ENCODE data around the gene ACSM2B. TPM values are rescaled to one million over a fixed set of nuclear protein-coding genes. Genes with fewer than 3 reads are reported as not detected.

Gene ACSM2B
- total RNA-seq, 2 donors from 2014 or later: not detected

DNA sequence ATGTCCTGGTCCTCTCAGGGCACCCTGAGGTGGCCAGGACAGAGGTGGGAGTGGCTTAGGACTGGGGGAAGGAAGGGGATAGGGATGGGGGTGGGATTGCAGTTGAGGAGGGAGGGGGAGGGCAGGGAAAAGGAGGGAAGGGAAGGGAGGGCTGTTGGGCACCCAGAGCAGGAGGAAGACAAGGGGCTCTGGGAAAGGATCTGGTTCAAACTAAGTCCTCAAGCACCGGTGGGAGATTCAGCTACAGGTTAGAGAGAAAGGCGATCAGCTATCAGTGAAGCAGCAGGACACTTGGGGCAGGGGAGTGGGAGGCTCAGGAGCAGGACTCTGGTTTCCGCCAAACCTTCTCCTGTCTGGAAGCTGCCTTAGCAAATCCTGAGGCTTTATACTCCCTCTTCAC lies 44.6 kb upstream of the ACSM2B start:
- intact Hi-C loops (cut with DNase I): no loop called here
- Histone ChIP-seq H3K36me3 (no peaks in the 10 kb centered on the region), H3K4me3 (no peak overlapping the region), H3K27ac (no peak overlapping the region), H3K9me3 (no peaks in the 10 kb centered on the region), H3K27me3 (replicated peaks; ENCODE audit: insufficient read depth) (no peaks in the 10 kb centered on the region), H3K4me1 (replicated peaks) (peaks cover 2% of the 10 kb centered on the region)
- WGBS: 93% methylated on average over 3 of the region's 3 CpGs
- DNase-seq (ENCODE audit: low spot score): no peak
- TF ChIP-seq, protein P1, sequence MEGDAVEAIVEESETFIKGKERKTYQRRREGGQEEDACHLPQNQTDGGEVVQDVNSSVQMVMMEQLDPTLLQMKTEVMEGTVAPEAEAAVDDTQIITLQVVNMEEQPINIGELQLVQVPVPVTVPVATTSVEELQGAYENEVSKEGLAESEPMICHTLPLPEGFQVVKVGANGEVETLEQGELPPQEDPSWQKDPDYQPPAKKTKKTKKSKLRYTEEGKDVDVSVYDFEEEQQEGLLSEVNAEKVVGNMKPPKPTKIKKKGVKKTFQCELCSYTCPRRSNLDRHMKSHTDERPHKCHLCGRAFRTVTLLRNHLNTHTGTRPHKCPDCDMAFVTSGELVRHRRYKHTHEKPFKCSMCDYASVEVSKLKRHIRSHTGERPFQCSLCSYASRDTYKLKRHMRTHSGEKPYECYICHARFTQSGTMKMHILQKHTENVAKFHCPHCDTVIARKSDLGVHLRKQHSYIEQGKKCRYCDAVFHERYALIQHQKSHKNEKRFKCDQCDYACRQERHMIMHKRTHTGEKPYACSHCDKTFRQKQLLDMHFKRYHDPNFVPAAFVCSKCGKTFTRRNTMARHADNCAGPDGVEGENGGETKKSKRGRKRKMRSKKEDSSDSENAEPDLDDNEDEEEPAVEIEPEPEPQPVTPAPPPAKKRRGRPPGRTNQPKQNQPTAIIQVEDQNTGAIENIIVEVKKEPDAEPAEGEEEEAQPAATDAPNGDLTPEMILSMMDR (IDR thresholded peaks at IDR 0.05): no peak
- no peak for TF ChIP-seq POLR2A (IDR thresholded peaks at IDR 0.05)
- no peak for TF ChIP-seq POLR2AphosphoS5 (IDR thresholded peaks at IDR 0.05)

- no peak overlapping the region for H3K27ac ChIP-seq
- H3K4me1 ChIP-seq (replicated peaks): peaks cover 2% of the 10 kb centered on the region
- H3K36me3 ChIP-seq: no peaks in the 10 kb centered on the region
- TF ChIP-seq, protein P1 (IDR thresholded peaks at IDR 0.05): no peak
- TF ChIP-seq POLR2AphosphoS5 (IDR thresholded peaks at IDR 0.05): no peak
- TF ChIP-seq POLR2A (IDR thresholded peaks at IDR 0.05): no peak
- H3K9me3 ChIP-seq: no peaks in the 10 kb centered on the region
- H3K4me3 ChIP-seq: no peak overlapping the region
- no peak for DNase-seq (ENCODE audit: low spot score)
- H3K27me3 ChIP-seq (replicated peaks; ENCODE audit: insufficient read depth): no peaks in the 10 kb centered on the region
- intact Hi-C loops (cut with DNase I): no loop called here
- 82% methylated on average over 2 of the region's 2 CpGs for WGBS
These were observed 43.8 kb upstream of the ACSM2B start for GRCh38 chr16:20620003-20620402.

DNA sequence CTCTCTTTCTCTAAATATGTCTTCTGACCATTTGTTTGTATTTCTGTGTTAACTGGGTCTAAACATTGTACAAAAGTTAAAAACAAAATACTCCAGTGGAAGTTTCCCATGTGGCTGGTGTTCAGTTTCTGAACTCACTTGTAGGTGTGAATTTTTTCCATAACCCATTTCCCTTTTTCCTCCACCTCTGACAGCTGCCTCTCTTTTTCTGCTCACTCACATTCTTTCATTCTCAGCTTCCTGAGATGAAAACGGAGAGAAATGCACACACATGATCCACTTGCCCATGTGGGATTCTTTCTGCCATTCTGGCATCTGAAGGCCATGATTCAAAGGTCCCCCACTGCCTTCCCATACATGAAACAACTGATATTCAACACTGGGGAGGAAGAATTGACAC lies 41.1 kb upstream of the ACSM2B start:
- no peak for DNase-seq (ENCODE audit: low spot score)
- no peak overlapping the region for H3K4me3 ChIP-seq
- no peak overlapping the region for H3K27ac ChIP-seq
- H3K36me3 ChIP-seq: no peaks in the 10 kb centered on the region
- no peaks in the 10 kb centered on the region for H3K27me3 ChIP-seq (replicated peaks; ENCODE audit: insufficient read depth)
- intact Hi-C loops (cut with DNase I): no loop called here
- WGBS: 50% methylated on average over 1 of the region's 1 CpG
- no peaks in the 10 kb centered on the region for H3K9me3 ChIP-seq
- TF ChIP-seq POLR2A (IDR thresholded peaks at IDR 0.05): no peak
- TF ChIP-seq POLR2AphosphoS5 (IDR thresholded peaks at IDR 0.05): no peak
- TF ChIP-seq, protein P1 (IDR thresholded peaks at IDR 0.05): no peak
- H3K4me1 ChIP-seq (replicated peaks): peaks cover 2% of the 10 kb centered on the region

DNA sequence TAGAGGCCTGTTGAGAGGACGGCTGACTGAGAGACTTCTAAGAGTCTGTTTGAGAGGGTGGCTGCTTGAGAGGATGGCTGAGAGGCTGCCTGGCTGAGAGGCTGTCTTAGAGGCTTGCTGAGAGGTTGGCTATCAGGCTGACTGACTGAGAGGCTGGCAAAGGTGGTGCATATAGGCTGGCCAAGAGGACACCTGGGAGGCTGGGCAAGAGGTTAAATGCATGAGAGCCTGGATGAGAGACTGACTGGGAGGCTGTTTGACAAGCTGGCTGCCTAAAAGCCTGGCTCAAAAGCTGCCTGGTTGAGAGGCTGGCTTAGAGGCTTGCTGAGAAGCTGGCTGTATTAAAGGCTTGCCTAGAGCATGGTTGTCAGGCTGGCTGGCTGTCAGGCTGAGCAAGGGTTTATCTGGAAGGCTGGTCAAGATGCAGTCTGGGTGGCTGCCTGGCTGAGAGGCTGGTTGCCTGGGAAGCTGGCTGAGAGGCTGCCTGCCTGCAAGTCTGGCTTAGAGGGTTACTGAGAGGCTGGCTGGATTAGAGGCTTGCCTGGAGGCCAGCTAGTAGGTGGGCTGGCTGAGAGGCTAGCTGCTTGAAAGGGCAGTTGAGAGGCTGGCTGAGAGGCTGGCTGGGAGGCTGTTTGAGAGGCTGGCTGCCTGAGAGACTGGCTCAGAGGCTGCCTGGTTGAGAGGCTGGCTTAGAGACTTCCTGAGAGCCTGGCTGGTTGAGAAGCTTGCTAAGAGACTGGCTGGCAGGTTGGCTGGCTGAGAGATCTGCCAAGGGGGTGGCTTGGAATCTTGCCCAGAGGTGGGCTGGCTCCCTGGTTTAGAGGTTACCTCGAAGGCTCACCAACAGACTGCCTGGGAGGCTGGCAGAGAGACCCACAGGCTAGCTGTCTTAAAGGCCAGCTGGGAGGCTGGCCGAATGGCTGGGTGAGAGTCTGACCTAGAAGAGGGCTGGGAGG lies 38.3 kb upstream of the ACSM2B start:
- no peak for DNase-seq (ENCODE audit: low spot score)
- TF ChIP-seq POLR2A (IDR thresholded peaks at IDR 0.05): no peak
- no peak for TF ChIP-seq POLR2AphosphoS5 (IDR thresholded peaks at IDR 0.05)
- TF ChIP-seq, protein P1 (IDR thresholded peaks at IDR 0.05): no peak
- H3K36me3 ChIP-seq: no peaks in the 10 kb centered on the region
- intact Hi-C loops (cut with DNase I): no loop called here
- no peaks in the 10 kb centered on the region for H3K9me3 ChIP-seq
- no peaks in the 10 kb centered on the region for H3K4me1 ChIP-seq (replicated peaks)
- H3K27ac ChIP-seq: no peak overlapping the region
- no peak overlapping the region for H3K4me3 ChIP-seq
- no peaks in the 10 kb centered on the region for H3K27me3 ChIP-seq (replicated peaks; ENCODE audit: insufficient read depth)
- WGBS: 31% methylated on average over 3 of the region's 3 CpGs
